ENCODE results near the gene ACSL1.
A peak's percentile ranks its signal among the peaks of the same experiment; 100 is the strongest.

The ACSL1 gene

DNA sequence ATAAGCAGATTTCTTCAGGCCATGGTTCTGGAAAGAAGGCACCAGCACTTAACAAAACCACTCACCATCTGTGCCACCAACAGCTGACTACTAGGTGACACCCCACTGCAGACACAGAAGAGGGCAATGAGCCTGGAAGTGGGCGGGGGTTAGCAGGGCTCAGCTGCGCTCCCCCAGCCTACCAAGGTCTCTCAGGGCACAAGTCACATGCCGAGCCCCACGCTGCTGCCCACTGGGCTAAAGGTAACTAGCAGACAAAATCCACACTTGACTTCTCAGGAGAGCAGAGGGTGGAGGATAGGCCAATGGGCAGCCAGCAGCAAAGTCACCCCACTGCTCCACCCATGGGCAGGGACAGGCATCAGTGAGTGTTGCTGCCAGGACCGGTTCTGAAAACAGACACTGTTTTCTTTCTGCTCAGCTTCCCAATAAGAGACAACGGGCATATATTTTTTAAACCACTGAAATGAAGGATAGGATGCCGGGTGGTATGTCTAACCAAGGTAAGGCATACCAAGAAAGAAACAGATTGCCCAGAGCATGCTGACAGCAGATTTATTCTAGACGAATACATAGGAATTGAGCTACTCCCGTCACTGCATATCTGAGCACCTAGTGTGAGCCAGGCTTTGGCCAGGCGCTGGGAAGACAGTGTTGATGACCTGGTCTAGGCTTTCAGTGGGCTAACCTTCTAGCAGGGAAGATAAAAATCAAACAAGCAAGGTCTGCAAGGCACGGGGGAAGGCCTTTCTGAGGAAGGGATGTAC, 20.1 kb downstream of the ACSL1 start:
- TF ChIP-seq, protein P1, sequence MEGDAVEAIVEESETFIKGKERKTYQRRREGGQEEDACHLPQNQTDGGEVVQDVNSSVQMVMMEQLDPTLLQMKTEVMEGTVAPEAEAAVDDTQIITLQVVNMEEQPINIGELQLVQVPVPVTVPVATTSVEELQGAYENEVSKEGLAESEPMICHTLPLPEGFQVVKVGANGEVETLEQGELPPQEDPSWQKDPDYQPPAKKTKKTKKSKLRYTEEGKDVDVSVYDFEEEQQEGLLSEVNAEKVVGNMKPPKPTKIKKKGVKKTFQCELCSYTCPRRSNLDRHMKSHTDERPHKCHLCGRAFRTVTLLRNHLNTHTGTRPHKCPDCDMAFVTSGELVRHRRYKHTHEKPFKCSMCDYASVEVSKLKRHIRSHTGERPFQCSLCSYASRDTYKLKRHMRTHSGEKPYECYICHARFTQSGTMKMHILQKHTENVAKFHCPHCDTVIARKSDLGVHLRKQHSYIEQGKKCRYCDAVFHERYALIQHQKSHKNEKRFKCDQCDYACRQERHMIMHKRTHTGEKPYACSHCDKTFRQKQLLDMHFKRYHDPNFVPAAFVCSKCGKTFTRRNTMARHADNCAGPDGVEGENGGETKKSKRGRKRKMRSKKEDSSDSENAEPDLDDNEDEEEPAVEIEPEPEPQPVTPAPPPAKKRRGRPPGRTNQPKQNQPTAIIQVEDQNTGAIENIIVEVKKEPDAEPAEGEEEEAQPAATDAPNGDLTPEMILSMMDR (conservative IDR thresholded peaks at IDR 0.05), result no peak; the same call in 1 of the 2 replicates
- no peak for TF ChIP-seq ZFX (IDR thresholded peaks at IDR 0.05)
- peak overlapping the region; percentile 94 for H3K27ac ChIP-seq

DNA sequence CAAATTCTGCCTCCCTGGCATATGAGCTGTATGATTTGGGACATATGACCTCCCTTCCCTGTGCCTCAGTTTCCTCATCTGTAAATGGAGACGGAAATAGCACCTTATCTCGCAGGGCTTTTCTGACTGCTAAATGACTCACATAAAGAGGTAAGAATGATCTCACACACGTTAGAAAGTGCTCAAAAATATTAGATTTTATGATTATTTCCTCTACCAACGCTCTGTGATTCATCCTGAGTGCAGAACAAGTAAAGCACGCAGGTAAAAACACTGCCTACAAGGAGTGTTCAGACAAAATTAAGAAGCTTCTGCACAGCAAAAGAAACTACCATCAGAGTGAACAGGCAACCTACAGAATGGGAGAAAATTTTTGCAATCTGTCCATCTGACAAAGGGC, 21.1 kb downstream of the ACSL1 start:
- peak overlapping the region; percentile 91 for H3K27ac ChIP-seq
- TF ChIP-seq, protein P1 (conservative IDR thresholded peaks at IDR 0.05), result no peak
- no peak for TF ChIP-seq ZFX (IDR thresholded peaks at IDR 0.05)

DNA sequence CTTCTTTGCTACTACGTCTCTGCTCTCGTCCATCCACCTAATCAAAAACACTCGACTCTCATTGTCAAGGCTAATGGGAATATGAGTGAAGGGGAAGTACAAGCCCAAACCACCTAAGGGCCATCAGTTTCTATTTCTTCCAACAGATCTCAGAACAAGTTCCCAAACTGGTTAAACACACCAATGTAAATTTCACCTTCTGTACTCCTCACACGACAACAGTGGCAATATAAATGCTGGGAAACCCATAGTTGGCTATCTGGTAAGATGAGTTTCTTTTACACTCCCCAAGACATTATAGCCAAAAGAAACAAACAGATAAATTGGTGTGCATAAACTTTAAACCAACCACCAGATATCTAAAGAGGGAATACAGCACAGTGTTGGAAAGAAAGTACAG, 21.9 kb downstream of the ACSL1 start:
- TF ChIP-seq, protein P1 (conservative IDR thresholded peaks at IDR 0.05), result no peak
- TF ChIP-seq ZFX (IDR thresholded peaks at IDR 0.05), result no peak

DNA sequence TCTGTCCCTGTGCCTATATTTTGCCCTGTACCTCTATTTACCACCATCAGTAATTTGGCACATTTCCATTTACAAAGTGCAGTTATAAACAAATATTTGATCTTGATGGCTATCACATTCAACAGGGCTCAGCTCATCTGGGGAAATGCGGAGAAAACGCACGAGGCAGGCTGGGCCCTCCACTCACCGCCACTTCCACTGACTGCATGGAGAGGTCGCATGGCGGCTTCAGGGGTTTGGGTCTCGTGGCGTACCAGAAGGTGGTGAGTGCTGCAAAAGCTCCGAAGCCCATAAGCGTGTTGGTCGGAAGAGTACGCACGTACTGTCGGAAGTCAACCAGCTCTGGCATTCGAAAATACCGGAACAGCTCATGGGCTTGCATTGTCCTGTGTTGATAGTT, 22.6 kb downstream of the ACSL1 start:
- H3K27ac ChIP-seq, result peak overlapping the region; percentile 91
- TF ChIP-seq, protein P1 (conservative IDR thresholded peaks at IDR 0.05), result no peak
- TF ChIP-seq ZFX (IDR thresholded peaks at IDR 0.05), result no peak

More for the DNA sequence above, 21.9 kb downstream of the ACSL1 start:
- H3K27ac ChIP-seq, result peak overlapping the region; percentile 91

DNA sequence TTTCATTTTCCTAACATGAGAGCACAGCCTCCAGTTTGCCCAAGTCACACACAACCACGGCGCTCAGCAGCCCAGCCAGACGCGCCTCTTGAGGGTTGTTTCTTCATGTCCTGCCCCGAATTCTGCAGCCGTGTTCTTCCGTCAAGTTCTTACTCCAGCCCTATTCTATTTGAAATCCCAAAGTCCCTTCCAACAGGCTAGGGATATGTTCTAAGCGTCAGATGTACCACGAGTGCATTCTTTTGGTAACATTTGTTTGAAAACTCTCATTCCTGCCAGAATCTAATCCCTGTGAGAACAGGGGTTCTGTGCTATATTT, 23.1 kb downstream of the ACSL1 start:
- peak overlapping the region; percentile 91 for H3K27ac ChIP-seq
- TF ChIP-seq, protein P1 (conservative IDR thresholded peaks at IDR 0.05), result no peak
- no peak for TF ChIP-seq ZFX (IDR thresholded peaks at IDR 0.05)

DNA sequence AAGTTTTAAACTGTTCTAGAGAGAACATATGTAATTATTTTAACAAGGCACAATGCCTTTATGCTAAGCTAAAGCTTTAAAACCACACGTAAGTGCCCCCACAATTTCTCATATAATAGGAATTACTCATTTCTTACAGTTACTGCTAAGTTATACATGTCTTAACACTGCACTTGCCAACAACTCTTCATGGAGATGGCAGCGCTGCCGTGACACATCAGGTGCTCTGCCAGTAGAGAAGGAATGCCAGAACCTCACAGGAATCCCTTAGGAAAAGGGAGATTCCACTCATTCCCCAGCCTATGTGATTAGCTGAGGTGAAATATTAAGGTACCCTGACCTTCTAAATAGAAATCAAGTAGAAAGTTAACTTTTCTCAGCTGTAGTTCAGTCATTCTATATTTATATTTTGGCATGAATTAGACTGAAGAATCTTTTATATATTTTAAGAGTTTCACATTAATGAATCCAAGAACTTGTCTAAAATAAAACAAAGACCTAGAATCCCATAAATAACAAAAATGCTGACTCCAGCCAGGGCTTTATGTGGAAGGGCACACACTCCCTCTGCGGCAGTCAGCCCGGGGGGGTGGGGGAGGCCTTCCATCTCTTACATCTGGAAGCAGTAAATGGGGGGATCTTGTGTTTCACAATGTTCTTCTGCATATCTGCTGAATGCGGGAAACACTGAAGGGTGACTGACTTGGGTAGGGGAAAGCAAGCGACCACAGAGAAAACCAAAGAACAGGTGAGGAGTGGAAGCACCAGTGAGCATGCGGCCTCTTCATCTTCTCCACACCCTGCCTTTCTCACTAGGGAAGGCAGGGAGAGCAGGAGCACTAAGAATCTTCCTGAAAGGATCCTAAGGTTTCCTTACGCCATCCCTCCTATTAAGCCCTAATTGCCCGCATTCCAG, 23.7 kb downstream of the ACSL1 start:
- TF ChIP-seq ZFX (IDR thresholded peaks at IDR 0.05), result no peak
- TF ChIP-seq, protein P1 (conservative IDR thresholded peaks at IDR 0.05), result no peak
- peak overlapping the region; percentile 91 for H3K27ac ChIP-seq

DNA sequence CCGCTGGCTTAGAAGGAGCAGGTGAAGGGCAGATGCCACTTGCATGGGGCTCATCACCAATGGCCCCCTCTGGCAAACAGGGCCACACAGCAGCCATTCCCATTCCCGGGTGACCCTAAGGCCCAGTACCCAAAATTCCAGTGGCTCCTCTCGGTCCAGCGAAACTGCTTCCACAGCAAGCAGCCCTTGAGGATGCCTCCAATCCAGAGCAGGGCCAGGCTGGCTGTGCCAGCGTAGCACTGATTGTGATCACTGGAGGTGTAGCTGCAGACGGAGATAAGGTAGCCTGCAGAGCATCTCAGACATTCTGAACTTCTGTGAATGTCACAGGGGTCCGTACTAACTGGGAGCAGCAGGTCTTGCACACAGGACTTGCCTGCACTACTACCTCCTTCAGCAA, 27.3 kb downstream of the ACSL1 start:
- TF ChIP-seq, protein P1 (conservative IDR thresholded peaks at IDR 0.05), result no peak
- no peak for TF ChIP-seq ZFX (IDR thresholded peaks at IDR 0.05)
- peak overlapping the region; percentile 12 for H3K27ac ChIP-seq
